NCI-H82 treated with DMSO at 0.1 percent for 48 hours (cell line): ENCODE results near the gene ADAMTSL1.

Source experiments
- DNase-seq: peaks from one replicate; lab custom pipeline; 2025; ENCODE audit not compliant: unreplicated experiment; lab: John Stamatoyannopoulos, UW

Gene ADAMTSL1

GRCh38 chr9:18692268-18692667, 218.3 kb downstream of the ADAMTSL1 start:
- DNase-seq, result no peak

GRCh38 chr9:18692962-18693361, 219.0 kb downstream of the ADAMTSL1 start:
- DNase-seq, result no peak

- DNase-seq, result no peak
Measured at GRCh38 chr9:18694959-18695668, 221.2 kb downstream of the ADAMTSL1 start.

GRCh38 chr9:18698992-18699391, 225.0 kb downstream of the ADAMTSL1 start:
- DNase-seq, result no peak

DNA sequence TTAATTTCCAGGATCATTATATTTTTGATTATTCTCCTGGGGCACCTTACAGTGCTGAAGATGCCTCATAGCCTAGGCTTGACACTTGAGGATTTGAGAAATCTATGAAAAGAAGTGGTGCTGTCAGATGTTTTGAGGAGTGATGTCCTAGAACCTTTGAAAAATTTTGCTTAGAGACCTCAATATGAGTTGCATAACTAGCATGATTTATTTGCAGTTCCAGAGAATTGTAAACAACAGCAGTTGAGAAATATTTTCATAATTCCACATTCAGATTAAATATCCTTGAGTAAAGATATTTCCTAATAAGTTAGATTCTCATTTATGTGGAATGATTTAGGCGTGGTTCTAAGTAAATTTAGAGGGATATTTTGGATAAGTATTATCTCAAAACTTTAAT, 225.8 kb downstream of the ADAMTSL1 start:
- no peak for DNase-seq

DNA sequence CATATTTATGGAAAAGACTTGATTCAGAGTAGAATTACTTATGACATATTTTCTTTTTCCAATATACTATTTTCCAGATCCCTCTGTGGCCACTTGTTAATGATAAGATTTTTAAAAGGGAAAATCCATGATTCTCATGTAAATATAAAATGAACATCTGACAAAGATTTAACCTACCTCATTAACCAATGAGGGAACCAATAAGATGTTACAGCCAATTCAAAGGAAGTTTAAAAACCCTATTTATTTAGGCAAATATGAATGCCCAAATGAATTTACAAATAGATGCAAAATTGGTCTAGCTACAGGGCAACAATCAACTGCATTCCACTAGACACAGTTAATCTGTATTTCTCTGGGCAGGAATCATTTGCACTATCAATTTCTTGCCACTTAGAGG, 226.8 kb downstream of the ADAMTSL1 start:
- no peak for DNase-seq

- DNase-seq, result no peak
Measured at GRCh38 chr9:18703151-18703900, 229.4 kb downstream of the ADAMTSL1 start.

DNA sequence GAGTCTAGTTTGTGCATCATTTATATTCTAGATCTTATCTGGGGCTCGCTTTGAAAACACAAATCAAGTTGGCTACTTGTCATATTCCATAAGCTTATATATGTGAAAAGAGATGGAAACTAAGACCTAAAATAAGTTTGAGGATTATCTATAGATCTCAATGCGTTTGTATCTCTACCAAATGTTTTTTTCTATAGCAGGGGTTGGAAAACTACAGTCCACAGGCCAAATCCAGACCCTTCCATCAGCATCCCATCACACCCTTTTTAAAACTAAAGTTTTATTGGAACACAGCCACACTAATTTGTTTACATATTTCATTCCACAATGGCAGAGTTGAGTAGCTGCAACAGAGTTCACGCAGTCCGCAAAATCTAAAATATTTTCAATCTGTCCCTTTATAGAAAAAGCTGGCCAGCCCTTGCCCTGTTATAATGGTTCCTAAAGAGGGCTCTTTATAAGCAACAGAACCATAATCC, 230.0 kb downstream of the ADAMTSL1 start:
- no peak for DNase-seq

- no peak for DNase-seq
Measured at GRCh38 chr9:18705796-18706392, 231.9 kb downstream of the ADAMTSL1 start.

DNA sequence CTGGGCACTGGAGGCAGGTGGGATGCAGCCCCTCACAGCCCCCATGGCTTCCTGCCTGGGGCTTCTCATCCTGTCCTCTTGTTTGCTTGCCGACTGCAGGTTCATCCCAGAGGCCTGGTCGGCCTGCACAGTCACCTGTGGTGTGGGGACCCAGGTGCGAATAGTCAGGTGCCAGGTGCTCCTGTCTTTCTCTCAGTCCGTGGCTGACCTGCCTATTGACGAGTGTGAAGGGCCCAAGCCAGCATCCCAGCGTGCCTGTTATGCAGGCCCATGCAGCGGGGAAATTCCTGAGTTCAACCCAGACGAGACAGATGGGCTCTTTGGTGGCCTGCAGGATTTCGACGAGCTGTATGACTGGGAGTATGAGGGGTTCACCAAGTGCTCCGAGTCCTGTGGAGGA, 232.7 kb downstream of the ADAMTSL1 start:
- DNase-seq, result no peak

GRCh38 chr9:18707061-18707461, 233.1 kb downstream of the ADAMTSL1 start:
- DNase-seq, result no peak

DNA sequence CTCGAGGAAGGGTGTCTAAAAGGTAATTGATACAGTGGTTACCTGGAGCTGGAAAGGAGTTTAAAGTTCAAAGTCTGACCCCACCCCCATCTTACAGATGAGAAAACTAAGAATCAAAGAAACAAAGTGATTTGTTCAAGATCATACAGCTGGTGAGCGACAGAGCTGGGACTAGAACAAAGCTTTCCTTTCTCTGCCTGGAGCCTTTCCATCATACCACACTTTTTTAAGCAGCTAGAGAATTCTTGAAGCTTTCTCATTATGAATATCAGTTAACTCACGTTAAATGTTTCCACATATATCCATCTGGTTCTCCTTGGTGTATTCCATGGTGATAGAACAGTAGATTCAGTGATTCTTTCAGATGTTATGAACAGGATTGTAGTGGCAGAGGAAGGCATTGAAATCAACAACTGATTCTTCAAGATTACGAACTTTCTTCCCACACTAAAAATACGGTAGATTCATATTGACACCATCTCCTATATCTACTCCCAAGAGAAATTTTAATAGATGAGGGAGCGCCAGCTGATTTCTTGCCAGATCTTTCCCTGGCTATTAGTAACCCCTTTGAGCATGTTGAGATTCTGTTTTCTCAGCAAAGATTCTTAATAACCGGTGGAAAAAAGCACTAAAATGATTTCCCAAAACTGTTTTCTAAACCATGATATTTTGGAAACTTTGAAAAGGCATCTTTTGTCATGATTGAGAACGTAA, 233.7 kb downstream of the ADAMTSL1 start:
- no peak for DNase-seq

DNA sequence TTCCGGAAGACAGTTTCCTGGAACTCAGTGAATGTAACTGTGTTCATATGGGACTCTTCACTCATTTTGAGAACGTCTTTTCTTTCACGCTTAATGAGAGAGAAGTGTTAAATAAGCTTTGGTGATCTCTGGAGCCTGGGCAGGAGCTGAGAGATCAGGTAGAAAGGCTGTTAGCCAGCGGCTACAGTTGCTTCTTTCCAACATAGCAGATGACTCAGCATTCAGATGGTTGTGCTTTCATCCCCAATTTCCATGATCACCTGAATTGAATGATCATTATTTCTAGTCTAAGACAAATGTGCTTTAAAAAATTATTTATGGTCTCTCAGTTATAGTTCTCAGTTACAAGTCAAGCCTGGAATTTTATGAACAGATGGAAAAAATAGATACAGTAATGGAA, 234.5 kb downstream of the ADAMTSL1 start:
- DNase-seq, result no peak

DNA sequence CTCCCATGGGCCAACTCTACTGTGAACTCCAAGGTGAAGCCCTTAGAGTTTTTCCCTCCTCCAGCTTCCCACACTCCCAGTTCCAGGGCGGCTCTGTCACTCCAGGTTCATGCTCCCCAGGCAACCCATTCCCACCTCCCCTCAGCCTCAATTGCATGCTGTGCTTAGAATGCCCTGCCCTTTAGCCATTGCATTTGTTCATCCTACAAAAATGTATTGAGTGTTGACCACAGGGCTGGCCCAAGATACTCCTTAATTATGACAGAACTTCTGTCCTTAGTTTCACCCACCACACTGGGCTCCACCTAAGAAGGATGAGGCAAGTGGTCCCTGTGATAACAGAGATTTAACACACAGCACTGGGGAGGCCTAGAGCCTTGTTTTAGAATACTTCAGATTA, 236.1 kb downstream of the ADAMTSL1 start:
- DNase-seq, result no peak

GRCh38 chr9:18717759-18718158, 243.8 kb downstream of the ADAMTSL1 start:
- no peak for DNase-seq

GRCh38 chr9:18718393-18718792, 244.4 kb downstream of the ADAMTSL1 start:
- DNase-seq, result no peak

GRCh38 chr9:18718932-18719331, 245.0 kb downstream of the ADAMTSL1 start:
- DNase-seq, result no peak

DNA sequence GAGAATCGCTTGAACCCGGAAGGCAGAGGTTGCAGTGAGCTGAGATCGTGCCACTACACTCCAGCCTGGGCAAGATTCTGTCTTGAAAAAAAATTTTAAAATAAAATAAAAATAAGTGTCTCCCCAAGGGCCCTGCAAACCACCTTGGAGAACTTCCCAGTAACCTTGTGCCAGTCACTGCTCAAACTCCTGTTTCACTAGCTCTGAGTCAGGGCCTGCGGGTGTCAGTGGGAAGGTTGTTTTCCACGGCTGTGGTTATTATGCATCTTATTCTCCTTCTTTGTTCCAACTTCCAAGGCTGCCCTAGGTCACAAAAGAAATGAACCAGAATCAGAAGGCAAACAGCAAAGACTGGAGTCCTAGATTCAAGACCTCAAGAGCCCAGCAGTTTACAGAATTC, 246.7 kb downstream of the ADAMTSL1 start:
- DNase-seq, result no peak

GRCh38 chr9:18721267-18721994, 247.5 kb downstream of the ADAMTSL1 start:
- DNase-seq, result no peak

- no peak for DNase-seq
Measured at GRCh38 chr9:18721995-18722310, 248.0 kb downstream of the ADAMTSL1 start.

DNA sequence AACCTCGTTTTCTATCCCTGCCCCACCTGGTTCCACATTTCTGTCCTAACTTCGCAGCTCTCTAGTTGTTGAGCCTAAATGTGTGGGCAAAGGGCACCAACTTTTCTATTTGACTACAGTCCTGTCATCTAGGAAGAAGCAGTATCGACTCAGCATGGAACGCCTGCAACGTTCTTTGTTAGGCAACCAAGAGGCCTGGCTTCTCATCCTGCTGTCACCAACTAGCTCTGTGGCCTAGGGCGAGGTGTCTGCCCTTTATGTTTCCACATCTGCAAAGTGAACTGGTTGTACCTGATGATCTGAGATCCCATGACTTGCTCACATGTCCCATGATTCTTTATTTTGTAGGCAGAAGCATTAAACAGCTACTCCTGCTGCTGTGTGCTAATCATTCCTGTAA, 248.9 kb downstream of the ADAMTSL1 start:
- DNase-seq, result no peak
